Mesenchymal stem cell (in vitro differentiated cells and primary cell): ENCODE results near the gene RAB38.

Experiments used
- DNase-seq: peaks from one replicate; pipeline ENCODE4 v3.0.0-alpha.2; 2013
- H2AFZ ChIP-seq: one replicate; pipeline ENCODE4 v1.6.1; 2013; ENCODE audit warnings: low read depth, mild to moderate bottlenecking, control low read depth, inconsistent platforms, low read length, moderate library complexity
- H2AK5ac ChIP-seq: 2 replicates; pipeline ENCODE4 v1.6.1; 2013; ENCODE audit warnings: low read length, moderate library complexity, mild to moderate bottlenecking, inconsistent platforms; ENCODE audit not compliant: severe bottlenecking
- H2BK120ac ChIP-seq: one replicate; pipeline ENCODE4 v1.6.1; 2013; ENCODE audit warnings: low read depth, mild to moderate bottlenecking, inconsistent platforms, low read length, moderate library complexity
- H2BK12ac ChIP-seq, 2 experiments: one replicate each; pipeline ENCODE4 v1.6.1; 2013; ENCODE audit warnings: inconsistent platforms in 2 of 2, low read length in 2 of 2, mild to moderate bottlenecking in 2 of 2, moderate library complexity in 2 of 2, control low read depth in 1 of 2
- H2BK15ac ChIP-seq: one replicate; pipeline ENCODE4 v1.6.1; 2013; ENCODE audit warnings: mild to moderate bottlenecking, low read depth, inconsistent platforms; ENCODE audit not compliant: poor library complexity, severe bottlenecking
- H2BK5ac ChIP-seq: 2 replicates; pipeline ENCODE4 v1.6.1; 2013; ENCODE audit warnings: low read depth, mild to moderate bottlenecking, low read length, control low read depth, inconsistent platforms; ENCODE audit not compliant: poor library complexity, severe bottlenecking
- H3K14ac ChIP-seq, 2 experiments: one replicate each; pipeline ENCODE4 v1.6.1; 2013; ENCODE audit warnings: inconsistent platforms in 2 of 2, low read length in 2 of 2, control low read depth in 1 of 2, mild to moderate bottlenecking in 1 of 2, moderate library complexity in 1 of 2
- H3K18ac ChIP-seq, 2 experiments: one replicate each; pipeline ENCODE4 v1.6.1; 2013; ENCODE audit warnings: inconsistent platforms in 2 of 2, low read length in 2 of 2, control low read depth in 1 of 2, low read depth in 1 of 2, mild to moderate bottlenecking in 1 of 2
- H3K23ac ChIP-seq, 2 experiments: one replicate each; pipeline ENCODE4 v1.6.1; 2013; ENCODE audit warnings: inconsistent platforms in 2 of 2, low read length in 2 of 2, mild to moderate bottlenecking in 2 of 2, moderate library complexity in 2 of 2, control low read depth in 1 of 2
- H3K27ac ChIP-seq: 2 replicates; pipeline ENCODE4 v1.5.1; 2013; ENCODE audit warnings: mild to moderate bottlenecking, moderate library complexity, low read length, control low read depth, inconsistent platforms; ENCODE audit not compliant: poor library complexity, severe bottlenecking
- H3K27me3 ChIP-seq, 2 experiments: 2 replicates each; pipeline versions ENCODE4 v1.6.1 to v1.7.0; 2013; ENCODE audit warnings: low read length in 2 of 2, mild to moderate bottlenecking in 2 of 2, moderate library complexity in 2 of 2, control low read depth in 1 of 2, inconsistent platforms in 1 of 2; ENCODE audit not compliant: control insufficient read depth in 1 of 2, insufficient read depth in 1 of 2
- H3K36me3 ChIP-seq, 2 experiments: 2 replicates each; pipeline versions ENCODE4 v1.6.1 to v1.7.0; 2013; ENCODE audit warnings: low read length in 2 of 2, control low read depth in 1 of 2, inconsistent platforms in 1 of 2, low read depth in 1 of 2, mild to moderate bottlenecking in 1 of 2; ENCODE audit not compliant: insufficient read depth in 2 of 2, control insufficient read depth in 1 of 2
- H3K4ac ChIP-seq, 2 experiments: one replicate each; pipeline ENCODE4 v1.6.1; 2013; ENCODE audit warnings: inconsistent platforms in 2 of 2, low read length in 2 of 2, mild to moderate bottlenecking in 2 of 2, moderate library complexity in 2 of 2, control low read depth in 1 of 2, low read depth in 1 of 2
- H3K4me1 ChIP-seq: 2 replicates; pipeline ENCODE4 v1.6.1; 2013; ENCODE audit warnings: low read depth, low read length, control low read depth; ENCODE audit not compliant: control insufficient read depth, insufficient read depth
- H3K4me2 ChIP-seq: 2 replicates; pipeline ENCODE4 v1.6.1; 2013; ENCODE audit warnings: low read length, mild to moderate bottlenecking, inconsistent platforms; ENCODE audit not compliant: poor library complexity, severe bottlenecking
- H3K4me3 ChIP-seq, 2 experiments: 2 replicates each; pipeline versions ENCODE4 v1.5.1 to v1.7.0; 2013; ENCODE audit warnings: low read length in 2 of 2, mild to moderate bottlenecking in 2 of 2, control low read depth in 1 of 2, low read depth in 1 of 2; ENCODE audit not compliant: insufficient read depth in 1 of 2
- H3K79me1 ChIP-seq: replicated peaks from 2 replicates; pipeline ENCODE4 v1.6.1; 2013; ENCODE audit warnings: mild to moderate bottlenecking, control low read depth, low read length, inconsistent platforms; ENCODE audit not compliant: poor library complexity, severe bottlenecking
- H3K9ac ChIP-seq: 2 replicates; pipeline ENCODE4 v1.7.0; 2013; ENCODE audit warnings: mild to moderate bottlenecking, low read length, moderate library complexity
- H3K9me3 ChIP-seq: 2 replicates; pipeline ENCODE4 v1.7.0; 2013; ENCODE audit warnings: mild to moderate bottlenecking, low read length; ENCODE audit not compliant: control insufficient read depth
- H4K8ac ChIP-seq: one replicate; pipeline ENCODE4 v1.6.1; 2013; ENCODE audit warnings: inconsistent platforms, mild to moderate bottlenecking, low read length, moderate library complexity
- H4K91ac ChIP-seq: one replicate; pipeline ENCODE4 v1.6.1; 2013; ENCODE audit warnings: mild to moderate bottlenecking, low read length, inconsistent platforms
- WGBS: methylation state at CpG from one replicate; pipeline ENCODE4 v1.1.7; 2013; ENCODE audit warnings: mixed read lengths; 5-methylcytosine and 5-hydroxymethylcytosine counted together

The RAB38 gene

GRCh38 chr11:88196393-88196792, 21.1 kb upstream of the RAB38 start:
- no peak for DNase-seq
- Histone ChIP-seq H2BK12ac (no peak overlapping the region), H4K8ac (no peak overlapping the region), H3K79me1 (no peaks in the 10 kb centered on the region), H2BK15ac (no peak overlapping the region), H3K23ac (no peak overlapping the region), H2AK5ac (no peak overlapping the region), H3K36me3 (no peaks in the 10 kb centered on the region), H3K14ac (no peak overlapping the region), H3K4me2 (no peak overlapping the region), H2BK120ac (no peak overlapping the region), H3K27me3 (no peaks in the 10 kb centered on the region), H3K4me1 (no peaks in the 10 kb centered on the region), H3K27ac (no peak overlapping the region), H2AFZ (no peak overlapping the region), H3K18ac (no peak overlapping the region), H3K9ac (no peak overlapping the region), H3K4me3 (no peak overlapping the region), H3K9me3 (peaks cover 24% of the 10 kb centered on the region), H2BK5ac (no peak overlapping the region), H4K91ac (no peak overlapping the region), H3K4ac (no peak overlapping the region)

- Histone ChIP-seq H3K4ac (no peak overlapping the region), H3K18ac (no peak overlapping the region), H3K36me3 (no peaks in the 10 kb centered on the region), H3K23ac (no peak overlapping the region), H3K79me1 (no peaks in the 10 kb centered on the region), H4K91ac (no peak overlapping the region), H2BK5ac (no peak overlapping the region), H3K27me3 (no peaks in the 10 kb centered on the region), H3K4me2 (no peak overlapping the region), H3K27ac (no peak overlapping the region), H3K9me3 (peaks cover 24% of the 10 kb centered on the region), H3K4me3 (no peak overlapping the region), H3K14ac (no peak overlapping the region), H2AFZ (no peak overlapping the region), H3K4me1 (no peaks in the 10 kb centered on the region), H2AK5ac (no peak overlapping the region), H3K9ac (no peak overlapping the region), H2BK12ac (no peak overlapping the region), H4K8ac (no peak overlapping the region), H2BK120ac (no peak overlapping the region), H2BK15ac (no peak overlapping the region)
- no peak for DNase-seq
Measured at GRCh38 chr11:88195908-88196307, 20.7 kb upstream of the RAB38 start.

DNA sequence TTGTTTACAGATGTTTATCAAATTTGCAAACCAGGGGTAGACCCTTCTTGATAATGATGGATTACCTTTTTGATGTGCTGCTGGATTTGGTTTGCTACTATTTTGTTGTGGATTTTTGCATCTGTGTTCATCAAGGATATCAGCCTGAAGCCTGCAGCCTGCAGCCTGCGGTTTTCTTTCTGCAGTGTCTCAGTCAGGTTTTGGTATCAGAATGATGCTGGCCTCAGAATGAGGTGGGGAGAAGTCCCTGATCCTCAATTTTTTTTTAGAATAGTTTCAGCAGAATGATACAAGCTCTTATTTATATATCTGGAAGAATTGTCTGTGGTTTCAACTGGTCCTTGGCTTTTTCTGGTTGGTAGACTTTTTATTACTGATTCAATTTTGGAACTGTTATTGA, 19.7 kb upstream of the RAB38 start:
- no peak overlapping the region for H4K8ac ChIP-seq
- no peaks in the 10 kb centered on the region for H3K27me3 ChIP-seq
- 100% methylated on average over 1 of the region's 1 CpG for WGBS
- no peak overlapping the region for H2BK120ac ChIP-seq
- H3K4me3 ChIP-seq = no peak overlapping the region
- peaks cover 24% of the 10 kb centered on the region for H3K9me3 ChIP-seq
- H3K23ac ChIP-seq = no peak overlapping the region
- no peak overlapping the region for H2AK5ac ChIP-seq
- H4K91ac ChIP-seq = no peak overlapping the region
- H2AFZ ChIP-seq = no peak overlapping the region
- H3K4me1 ChIP-seq = no peaks in the 10 kb centered on the region
- no peaks in the 10 kb centered on the region for H3K79me1 ChIP-seq
- H2BK12ac ChIP-seq = no peak overlapping the region
- H3K14ac ChIP-seq = no peak overlapping the region
- H3K4ac ChIP-seq = no peak overlapping the region
- no peak overlapping the region for H3K18ac ChIP-seq
- H2BK15ac ChIP-seq = no peak overlapping the region
- H3K9ac ChIP-seq = no peak overlapping the region
- DNase-seq = no peak
- no peaks in the 10 kb centered on the region for H3K36me3 ChIP-seq
- no peak overlapping the region for H3K4me2 ChIP-seq
- H2BK5ac ChIP-seq = no peak overlapping the region
- H3K27ac ChIP-seq = no peak overlapping the region

DNA sequence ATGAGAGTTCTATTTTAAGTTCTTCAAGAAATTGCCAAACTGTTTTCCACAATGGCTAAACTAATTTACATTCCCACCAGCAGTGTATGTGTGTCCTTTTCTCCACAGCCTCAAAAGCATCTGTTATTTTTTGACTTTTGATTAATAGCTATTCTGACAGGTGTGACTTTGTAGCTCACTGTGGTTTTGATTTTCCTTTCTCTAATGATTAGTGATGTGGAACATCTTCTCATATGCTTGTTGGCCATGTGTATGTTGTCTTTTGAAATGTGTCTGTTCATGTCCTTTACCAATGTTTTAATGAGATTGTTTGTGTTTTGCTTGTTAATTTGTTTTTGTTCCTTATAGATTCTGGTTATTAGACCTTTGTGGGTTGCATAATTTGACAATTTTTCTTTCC, 18.0 kb upstream of the RAB38 start:
- no peak overlapping the region for H3K4me3 ChIP-seq
- peaks cover 24% of the 10 kb centered on the region for H3K9me3 ChIP-seq
- no peak overlapping the region for H3K23ac ChIP-seq
- no peak overlapping the region for H3K4me2 ChIP-seq
- H4K91ac ChIP-seq = no peak overlapping the region
- H2BK12ac ChIP-seq = no peak overlapping the region
- no peak overlapping the region for H3K14ac ChIP-seq
- H3K4me1 ChIP-seq = no peaks in the 10 kb centered on the region
- DNase-seq = no peak
- no peaks in the 10 kb centered on the region for H3K79me1 ChIP-seq
- no peak overlapping the region for H2AK5ac ChIP-seq
- no peak overlapping the region for H3K4ac ChIP-seq
- no peak overlapping the region for H3K9ac ChIP-seq
- H3K18ac ChIP-seq = no peak overlapping the region
- no peak overlapping the region for H2BK5ac ChIP-seq
- no peak overlapping the region for H3K27ac ChIP-seq
- H2AFZ ChIP-seq = no peak overlapping the region
- no peak overlapping the region for H4K8ac ChIP-seq
- H3K36me3 ChIP-seq = no peaks in the 10 kb centered on the region
- H2BK15ac ChIP-seq = no peak overlapping the region
- H3K27me3 ChIP-seq = no peaks in the 10 kb centered on the region
- H2BK120ac ChIP-seq = no peak overlapping the region
